GM10266 (cell line): ENCODE measurements around the gene ETV5.

ENCODE experiments used
- DNase-seq: peaks from one replicate; pipeline ENCODE4 v3.0.0; 2012; ENCODE audit errors: extremely low spot score
- TF ChIP-seq, protein P1 (sequence below): IDR thresholded peaks from 2 replicates; pipeline ENCODE4 v1.5.1; 2012; ENCODE audit warnings: mild to moderate bottlenecking, low read depth; ENCODE audit not compliant: control insufficient read depth, insufficient read depth; ENCODE audit errors: missing control alignments

ETV5 gene

DNA sequence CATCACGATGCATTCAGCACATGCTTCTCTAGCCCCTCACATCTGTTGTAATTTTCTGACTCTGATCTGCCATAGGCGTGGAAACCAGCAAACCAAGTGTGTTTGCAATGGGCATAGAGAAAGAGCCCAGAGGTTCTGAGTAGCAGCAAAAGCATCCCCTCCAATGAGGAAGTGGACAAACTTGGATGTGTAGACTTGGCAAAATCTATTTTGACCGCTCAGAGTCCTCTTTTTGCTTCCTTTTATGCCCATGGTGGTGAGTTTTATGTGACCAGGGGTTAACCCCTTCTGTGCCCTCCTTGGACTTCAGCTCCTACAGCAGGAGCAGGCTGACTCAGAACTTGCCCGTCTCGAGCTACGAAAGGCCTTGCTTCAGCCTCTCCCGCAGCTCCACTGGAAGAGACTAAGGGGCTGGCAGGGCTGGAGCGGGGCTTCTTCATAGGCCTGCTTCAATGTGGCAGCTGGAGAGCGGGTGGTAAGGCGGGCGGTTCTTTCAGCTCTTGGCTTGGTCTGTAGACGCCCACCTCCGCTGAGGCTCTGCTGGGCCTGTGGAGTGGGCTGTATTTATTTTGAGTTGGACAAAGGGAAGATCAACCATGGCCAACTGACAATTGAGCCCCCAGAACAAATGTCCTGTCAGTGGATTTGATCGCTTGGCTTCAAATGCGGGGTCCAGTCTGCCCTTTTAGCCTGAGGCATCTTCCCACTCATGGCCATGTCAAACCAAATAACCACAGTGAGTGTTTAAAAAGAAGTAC, 6.5 kb upstream of the ETV5 start:
- TF ChIP-seq, protein P1, sequence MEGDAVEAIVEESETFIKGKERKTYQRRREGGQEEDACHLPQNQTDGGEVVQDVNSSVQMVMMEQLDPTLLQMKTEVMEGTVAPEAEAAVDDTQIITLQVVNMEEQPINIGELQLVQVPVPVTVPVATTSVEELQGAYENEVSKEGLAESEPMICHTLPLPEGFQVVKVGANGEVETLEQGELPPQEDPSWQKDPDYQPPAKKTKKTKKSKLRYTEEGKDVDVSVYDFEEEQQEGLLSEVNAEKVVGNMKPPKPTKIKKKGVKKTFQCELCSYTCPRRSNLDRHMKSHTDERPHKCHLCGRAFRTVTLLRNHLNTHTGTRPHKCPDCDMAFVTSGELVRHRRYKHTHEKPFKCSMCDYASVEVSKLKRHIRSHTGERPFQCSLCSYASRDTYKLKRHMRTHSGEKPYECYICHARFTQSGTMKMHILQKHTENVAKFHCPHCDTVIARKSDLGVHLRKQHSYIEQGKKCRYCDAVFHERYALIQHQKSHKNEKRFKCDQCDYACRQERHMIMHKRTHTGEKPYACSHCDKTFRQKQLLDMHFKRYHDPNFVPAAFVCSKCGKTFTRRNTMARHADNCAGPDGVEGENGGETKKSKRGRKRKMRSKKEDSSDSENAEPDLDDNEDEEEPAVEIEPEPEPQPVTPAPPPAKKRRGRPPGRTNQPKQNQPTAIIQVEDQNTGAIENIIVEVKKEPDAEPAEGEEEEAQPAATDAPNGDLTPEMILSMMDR = no peak
- no peak for DNase-seq

DNA sequence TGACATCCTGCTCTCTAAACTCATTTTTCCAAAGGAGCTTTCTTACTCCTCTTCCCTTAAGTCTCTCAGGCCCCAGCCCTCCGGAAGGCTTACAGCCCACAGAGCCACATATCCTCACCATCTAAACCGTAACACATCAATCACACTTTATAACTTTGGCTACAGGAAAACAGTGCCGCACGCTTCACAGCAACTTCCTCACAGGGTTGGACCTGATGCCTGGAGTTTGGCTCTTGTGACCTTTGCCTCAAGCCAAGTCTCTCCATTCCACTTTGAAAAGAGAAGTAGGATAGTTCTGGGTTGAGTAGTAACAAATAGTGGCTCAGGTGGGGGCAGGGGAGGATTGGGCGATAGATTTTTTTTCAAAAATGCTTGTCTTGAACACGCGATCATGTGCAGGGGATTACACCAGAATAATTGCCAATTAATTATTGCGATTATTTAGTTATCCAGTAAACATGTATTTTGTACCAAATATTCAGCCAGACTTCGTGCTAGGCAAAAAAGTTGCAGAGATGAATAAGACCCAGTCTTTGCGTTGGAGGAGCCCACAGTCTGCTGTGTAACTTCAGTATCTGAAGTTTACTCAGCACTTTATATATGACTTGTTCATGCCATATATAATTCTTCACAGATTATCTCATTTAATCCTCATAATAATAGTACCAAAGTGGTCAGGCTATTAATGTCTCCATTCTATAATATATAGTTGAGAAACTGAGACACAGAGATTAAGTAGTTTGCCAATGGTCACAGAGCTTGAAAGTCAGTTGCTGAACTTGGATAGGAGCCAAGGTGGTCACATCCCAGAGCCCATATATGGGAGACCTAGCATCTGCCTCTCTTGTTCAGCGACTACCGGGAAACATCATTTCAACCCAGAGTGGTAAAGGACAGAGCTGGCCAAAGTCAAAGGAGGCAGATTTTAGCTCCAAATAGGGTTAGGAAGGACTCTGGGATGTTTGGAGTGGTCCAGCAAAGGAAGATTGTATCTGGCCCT, 2.4 kb upstream of the ETV5 start:
- DNase-seq = peak; percentile 46

GRCh38 chr3:186109897-186110803, 1.3 kb upstream of the ETV5 start:
- TF ChIP-seq, protein P1 = no peak
- DNase-seq = no peak

More for the DNA sequence above, 2.4 kb upstream of the ETV5 start:
- TF ChIP-seq, protein P1 = no peak

DNA sequence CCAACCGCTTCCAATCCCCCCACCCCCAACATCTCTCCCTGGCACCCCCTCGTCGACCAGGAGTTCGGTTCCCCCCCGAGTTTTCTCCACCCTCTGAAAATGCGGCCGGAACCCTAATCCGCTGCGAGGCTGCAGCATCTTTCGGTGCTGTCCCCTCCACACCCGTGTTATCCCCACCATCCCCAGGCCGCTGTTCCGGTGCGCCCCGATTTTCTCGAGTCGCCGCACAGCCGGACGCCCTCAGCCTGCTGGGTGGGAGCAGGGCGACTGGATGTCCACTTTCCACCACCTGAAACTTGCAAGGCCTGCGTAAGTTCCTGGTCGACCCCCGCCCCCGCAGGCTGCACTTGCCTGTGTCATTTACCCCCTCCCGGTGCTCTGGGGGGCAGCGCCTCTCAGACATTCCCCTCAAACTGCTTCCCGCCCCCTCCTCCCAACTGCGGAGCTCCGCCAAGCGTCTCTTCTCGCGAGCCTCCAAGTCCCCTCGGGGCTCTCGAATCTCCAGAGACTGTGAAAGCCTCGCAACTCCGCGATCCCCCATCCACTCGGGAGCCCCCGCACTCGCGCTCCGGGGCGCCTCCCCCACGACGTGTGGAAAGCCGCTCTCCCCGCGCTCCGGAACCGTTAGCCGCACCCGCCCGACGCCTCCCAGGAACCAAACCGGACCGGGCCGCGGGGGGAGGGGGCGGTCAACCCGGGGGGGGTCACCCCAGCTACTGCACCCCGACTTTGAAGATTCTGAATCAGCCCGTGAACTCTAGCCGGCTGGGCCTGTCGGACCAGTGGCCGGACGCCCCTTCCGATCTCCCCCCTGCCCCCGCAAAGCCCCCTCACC, 566 bp downstream of the ETV5 start:
- peak; percentile 88 for DNase-seq
- TF ChIP-seq, protein P1 = no peak

GRCh38 chr3:186107215-186108105, 1.4 kb downstream of the ETV5 start:
- peak; percentile 79 for DNase-seq
- TF ChIP-seq, protein P1 = no peak

DNA sequence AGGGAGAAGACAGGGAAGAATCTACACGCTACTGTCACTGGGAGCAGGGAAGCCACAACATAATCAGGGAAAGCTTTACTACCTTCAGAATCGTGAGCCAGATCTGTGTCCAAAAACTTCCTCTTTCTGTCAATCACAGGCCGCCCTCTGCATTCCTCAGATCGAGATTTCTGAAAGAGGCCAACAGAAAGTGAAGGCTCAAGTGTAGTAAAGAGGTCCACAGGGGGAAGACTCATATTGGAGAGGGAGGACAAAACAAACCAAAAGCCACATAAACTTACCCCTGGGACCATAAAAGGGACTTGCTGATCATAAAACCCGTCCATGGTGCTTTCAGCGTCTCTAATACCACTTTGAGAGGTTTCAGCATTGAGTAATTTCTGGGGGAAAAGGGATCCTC, 3.3 kb downstream of the ETV5 start:
- TF ChIP-seq, protein P1 = no peak

More for the DNA sequence above, 3.3 kb downstream of the ETV5 start:
- DNase-seq = peak; percentile 55
